GM12878 (cell line): ENCODE measurements around the gene UQCC5. TPM values are rescaled to one million over a fixed set of nuclear protein-coding genes. Genes with fewer than 3 reads are reported as not detected.

Experiments
- RB1 ChIP-seq: fragments of 450-650 bp; formaldehyde crosslinking; IDR thresholded peaks from 2 replicates; pipeline ENCODE4 v1.6.1; 2017; ENCODE audit warnings: mild to moderate bottlenecking, borderline replicate concordance
- SPI1 ChIP-seq: IDR thresholded peaks from 2 replicates; pipeline ENCODE4 v1.6.1; 2011; ENCODE audit warnings: low read depth, mild to moderate bottlenecking, low read length, moderate library complexity, borderline replicate concordance; ENCODE audit not compliant: insufficient read depth
- TBL1XR1 ChIP-seq: IDR thresholded peaks from 2 replicates; pipeline ENCODE4 v1.6.1; 2012; ENCODE audit warnings: low read depth, low read length, improper control_type of control experiment
- YY1 ChIP-seq: IDR thresholded peaks from 2 replicates; pipeline ENCODE4 v1.6.1; 2011; ENCODE audit warnings: low read depth, mild to moderate bottlenecking, low read length
- ZNF622 ChIP-seq: fragments of 450-650 bp; IDR thresholded peaks from 2 replicates; pipeline ENCODE4 v1.6.1; 2017; ENCODE audit warnings: mild to moderate bottlenecking, inconsistent platforms
- polyA plus RNA-seq, 11 experiments: library from polyadenylated mRNA; depleted of rRNA in 4 of 11; unstranded in 6 of 11; stranded (reverse) in 5 of 11; fragments of >200 nt; fragmentation: Nextera tagmentation in 4 of 11; fragmentation: Illumina TruSeq in 1 of 11; extraction: Ambion mirVana in 4 of 11; extraction: Trizol in 1 of 11; gene quantifications; 1 replicate in 1 of 11; 2 replicates in 10 of 11; pipeline versions ENCODE4 v1.2.1 to v1.2.3, GENCODE V29; 2011 to 2016; ENCODE audit warnings: inconsistent platforms in 2 of 11, missing spikeins in 2 of 11, low read depth in 1 of 11
- total RNA-seq, 4 experiments: library from RNA; depleted of rRNA in 3 of 4; stranded (reverse); fragments of >200 nt in 3 of 4; fragmentation: Illumina TruSeq in 1 of 4; extraction: Trizol in 1 of 4; gene quantifications; 2 replicates each; pipeline versions ENCODE4 v1.2.1 to v1.2.3, GENCODE V29; 2013 to 2021
- TF ChIP-seq, protein P1 (sequence below): fragments of 150-350 bp; IDR thresholded peaks from 2 replicates; pipeline ENCODE4 v1.6.1; 2014; ENCODE audit warnings: mild to moderate bottlenecking, low read depth, low read length
- TF ChIP-seq, protein P2 (sequence below): IDR thresholded peaks from 2 replicates; pipeline ENCODE4 v1.6.1; 2011; ENCODE audit warnings: low read depth, low read length, improper control_type of control experiment, borderline replicate concordance
- TF ChIP-seq, protein P3 (sequence below): fragments of 450-650 bp; IDR thresholded peaks from 2 replicates; pipeline ENCODE4 v1.6.1; 2017; ENCODE audit warnings: low read depth, mild to moderate bottlenecking, moderate library complexity
- TF ChIP-seq, protein P4 (sequence below): fragments of 450-650 bp; IDR thresholded peaks from 2 replicates; pipeline ENCODE4 v1.6.1; 2016; ENCODE audit warnings: mild to moderate bottlenecking, moderate library complexity, borderline replicate concordance

Gene UQCC5
- total and polyA plus RNA-seq, 10 of the 15 experiments (the other 5 are each of a cell fraction or from before 2014, with no cell fraction given): 15.1 to 84.8 (median 28.0) TPM

DNA sequence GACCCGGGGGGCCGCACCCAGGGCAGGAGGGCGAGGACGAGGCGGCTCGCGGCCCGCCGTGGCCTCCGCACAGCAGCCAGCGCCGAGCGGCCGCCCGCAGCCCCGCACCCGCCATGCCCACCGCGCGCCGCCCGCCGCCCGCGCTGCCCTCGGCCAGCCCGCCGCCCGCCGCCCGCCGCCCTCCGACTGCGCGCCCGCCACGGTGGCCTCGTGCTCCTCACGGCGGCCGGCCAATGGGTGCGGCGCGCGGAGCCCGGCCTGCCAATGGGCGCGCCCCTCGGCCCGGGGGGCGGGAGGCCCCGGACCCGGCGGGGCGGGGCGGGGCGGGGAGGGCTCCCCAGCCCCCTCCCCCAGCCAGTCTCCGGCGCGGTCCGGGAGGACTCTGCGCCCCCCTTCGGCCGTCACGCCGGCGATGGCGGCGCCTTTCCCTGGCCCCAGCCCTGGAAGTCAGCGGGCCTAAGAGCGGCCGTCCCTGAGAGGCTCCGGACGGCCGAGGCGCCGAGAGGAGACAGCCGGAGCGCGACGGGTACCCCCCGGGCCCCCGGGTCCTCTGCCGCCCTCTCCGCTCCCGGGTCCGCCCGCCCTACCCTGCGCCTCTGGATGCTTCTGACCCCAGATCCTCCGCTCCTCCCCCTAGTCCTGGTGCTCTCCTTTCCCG lies 2.7 kb upstream of the UQCC5 start, which contains the start of gene NT5DC2 (continued):
- TF ChIP-seq, protein P1, sequence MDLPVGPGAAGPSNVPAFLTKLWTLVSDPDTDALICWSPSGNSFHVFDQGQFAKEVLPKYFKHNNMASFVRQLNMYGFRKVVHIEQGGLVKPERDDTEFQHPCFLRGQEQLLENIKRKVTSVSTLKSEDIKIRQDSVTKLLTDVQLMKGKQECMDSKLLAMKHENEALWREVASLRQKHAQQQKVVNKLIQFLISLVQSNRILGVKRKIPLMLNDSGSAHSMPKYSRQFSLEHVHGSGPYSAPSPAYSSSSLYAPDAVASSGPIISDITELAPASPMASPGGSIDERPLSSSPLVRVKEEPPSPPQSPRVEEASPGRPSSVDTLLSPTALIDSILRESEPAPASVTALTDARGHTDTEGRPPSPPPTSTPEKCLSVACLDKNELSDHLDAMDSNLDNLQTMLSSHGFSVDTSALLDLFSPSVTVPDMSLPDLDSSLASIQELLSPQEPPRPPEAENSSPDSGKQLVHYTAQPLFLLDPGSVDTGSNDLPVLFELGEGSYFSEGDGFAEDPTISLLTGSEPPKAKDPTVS: no peak
- TF ChIP-seq ZNF622: no peak
- TF ChIP-seq, protein P2, sequence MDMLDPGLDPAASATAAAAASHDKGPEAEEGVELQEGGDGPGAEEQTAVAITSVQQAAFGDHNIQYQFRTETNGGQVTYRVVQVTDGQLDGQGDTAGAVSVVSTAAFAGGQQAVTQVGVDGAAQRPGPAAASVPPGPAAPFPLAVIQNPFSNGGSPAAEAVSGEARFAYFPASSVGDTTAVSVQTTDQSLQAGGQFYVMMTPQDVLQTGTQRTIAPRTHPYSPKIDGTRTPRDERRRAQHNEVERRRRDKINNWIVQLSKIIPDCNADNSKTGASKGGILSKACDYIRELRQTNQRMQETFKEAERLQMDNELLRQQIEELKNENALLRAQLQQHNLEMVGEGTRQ: no peak
- no peak for TF ChIP-seq TBL1XR1
- TF ChIP-seq, protein P3, sequence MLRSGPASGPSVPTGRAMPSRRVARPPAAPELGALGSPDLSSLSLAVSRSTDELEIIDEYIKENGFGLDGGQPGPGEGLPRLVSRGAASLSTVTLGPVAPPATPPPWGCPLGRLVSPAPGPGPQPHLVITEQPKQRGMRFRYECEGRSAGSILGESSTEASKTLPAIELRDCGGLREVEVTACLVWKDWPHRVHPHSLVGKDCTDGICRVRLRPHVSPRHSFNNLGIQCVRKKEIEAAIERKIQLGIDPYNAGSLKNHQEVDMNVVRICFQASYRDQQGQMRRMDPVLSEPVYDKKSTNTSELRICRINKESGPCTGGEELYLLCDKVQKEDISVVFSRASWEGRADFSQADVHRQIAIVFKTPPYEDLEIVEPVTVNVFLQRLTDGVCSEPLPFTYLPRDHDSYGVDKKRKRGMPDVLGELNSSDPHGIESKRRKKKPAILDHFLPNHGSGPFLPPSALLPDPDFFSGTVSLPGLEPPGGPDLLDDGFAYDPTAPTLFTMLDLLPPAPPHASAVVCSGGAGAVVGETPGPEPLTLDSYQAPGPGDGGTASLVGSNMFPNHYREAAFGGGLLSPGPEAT: no peak
- TF ChIP-seq, protein P4, sequence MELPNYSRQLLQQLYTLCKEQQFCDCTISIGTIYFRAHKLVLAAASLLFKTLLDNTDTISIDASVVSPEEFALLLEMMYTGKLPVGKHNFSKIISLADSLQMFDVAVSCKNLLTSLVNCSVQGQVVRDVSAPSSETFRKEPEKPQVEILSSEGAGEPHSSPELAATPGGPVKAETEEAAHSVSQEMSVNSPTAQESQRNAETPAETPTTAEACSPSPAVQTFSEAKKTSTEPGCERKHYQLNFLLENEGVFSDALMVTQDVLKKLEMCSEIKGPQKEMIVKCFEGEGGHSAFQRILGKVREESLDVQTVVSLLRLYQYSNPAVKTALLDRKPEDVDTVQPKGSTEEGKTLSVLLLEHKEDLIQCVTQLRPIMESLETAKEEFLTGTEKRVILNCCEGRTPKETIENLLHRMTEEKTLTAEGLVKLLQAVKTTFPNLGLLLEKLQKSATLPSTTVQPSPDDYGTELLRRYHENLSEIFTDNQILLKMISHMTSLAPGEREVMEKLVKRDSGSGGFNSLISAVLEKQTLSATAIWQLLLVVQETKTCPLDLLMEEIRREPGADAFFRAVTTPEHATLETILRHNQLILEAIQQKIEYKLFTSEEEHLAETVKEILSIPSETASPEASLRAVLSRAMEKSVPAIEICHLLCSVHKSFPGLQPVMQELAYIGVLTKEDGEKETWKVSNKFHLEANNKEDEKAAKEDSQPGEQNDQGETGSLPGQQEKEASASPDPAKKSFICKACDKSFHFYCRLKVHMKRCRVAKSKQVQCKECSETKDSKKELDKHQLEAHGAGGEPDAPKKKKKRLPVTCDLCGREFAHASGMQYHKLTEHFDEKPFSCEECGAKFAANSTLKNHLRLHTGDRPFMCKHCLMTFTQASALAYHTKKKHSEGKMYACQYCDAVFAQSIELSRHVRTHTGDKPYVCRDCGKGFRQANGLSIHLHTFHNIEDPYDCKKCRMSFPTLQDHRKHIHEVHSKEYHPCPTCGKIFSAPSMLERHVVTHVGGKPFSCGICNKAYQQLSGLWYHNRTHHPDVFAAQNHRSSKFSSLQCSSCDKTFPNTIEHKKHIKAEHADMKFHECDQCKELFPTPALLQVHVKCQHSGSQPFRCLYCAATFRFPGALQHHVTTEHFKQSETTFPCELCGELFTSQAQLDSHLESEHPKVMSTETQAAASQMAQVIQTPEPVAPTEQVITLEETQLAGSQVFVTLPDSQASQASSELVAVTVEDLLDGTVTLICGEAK: no peak
- TF ChIP-seq RB1: peak; percentile 35; the same call in 1 of the 2 replicates
- no peak for TF ChIP-seq SPI1
- TF ChIP-seq YY1: peak; percentile 78; the same call in 1 of the 2 replicates
